Measurements from ENCODE around the gene STIM1. TPM values are rescaled to one million over a fixed set of nuclear protein-coding genes. Genes with fewer than 3 reads are reported as not detected.

The STIM1 gene
- total and polyA plus RNA-seq, 10 of the 15 experiments (the other 5 are each of a cell fraction or from before 2014, with no cell fraction given) = 8.6 to 57.7 (median 29.3) TPM

- Histone ChIP-seq H3K36me3 (ENCODE audit: control insufficient read depth in 2 of 2, insufficient read depth in 2 of 2, low read length in 1 of 2) (no peaks in the 10 kb centered on the region; a peak in 1 of 4 replicates), H3K9me3 (replicated peaks; ENCODE audit: control insufficient read depth, insufficient read depth, low read length) (no peaks in the 10 kb centered on the region), H3K27me3 (replicated peaks in 1 of 2; ENCODE audit: control insufficient read depth in 2 of 2, insufficient read depth in 2 of 2, low read length in 1 of 2) (no peaks in the 10 kb centered on the region), H3K79me2 (ENCODE audit: control insufficient read depth, insufficient read depth, low read length) (peaks cover 47% of the 10 kb centered on the region), H3K4me2 (ENCODE audit: control insufficient read depth, insufficient read depth) (no peak overlapping the region), H3K9ac (ENCODE audit: control insufficient read depth, insufficient read depth, low read length) (no peak overlapping the region), H3K4me1 (ENCODE audit: control insufficient read depth, insufficient read depth, low read length) (peaks cover 42% of the 10 kb centered on the region), H3K4me3 (no peak overlapping the region), H4K20me1 (ENCODE audit: control insufficient read depth, insufficient read depth) (no peaks in the 10 kb centered on the region), H3K27ac (ENCODE audit: control insufficient read depth, insufficient read depth) (peak overlapping the region; percentile 20; the same call in 1 of the 2 replicates), H2AFZ (ENCODE audit: control insufficient read depth, low read depth, low read length) (no peak overlapping the region)
- DNase-seq (ENCODE audit: low read depth, low spot score) = no peak
- ATAC-seq = peak; percentile 61
- WGBS (ENCODE audit: insufficient coverage, insufficient replicate concordance, low lambda C conversion rate, missing lambda C conversion rate) = 81% methylated on average over 2 of the region's 2 CpGs
- ChIA-PET SMC1A (ENCODE audit: uncharacterized antibody, unreplicated experiment) (interaction anchor here (0.9 to 6.1 kb wide), 5 partner anchors 13 to 165 kb away, joined by 3 to 71 read pairs (median 11); no protein-coding TSS in a partner anchor), RAD21 (ENCODE audit: unreplicated experiment) (interaction anchor here (1.2 to 7.6 kb wide), 3 partner anchors 36 to 149 kb away, joined by 3 to 87 read pairs (median 4); partner anchors contain the start of gene STIM1), CTCF (interaction anchor here (0.8 to 2.8 kb wide), 6 partner anchors 10 to 58 kb away, joined by 3 to 9 read pairs (median 4); no protein-coding TSS in a partner anchor), POLR2A (interaction anchor here (0.9 to 1.7 kb wide), 3 partner anchors 9 to 27 kb away, joined by 3 to 6 read pairs (median 3); no protein-coding TSS in a partner anchor)
- intact Hi-C loops (cut with micrococcal nuclease; ENCODE audit: unreplicated experiment) (loop anchor here (2.0 kb wide), 1 partner anchor 51 kb away; no protein-coding TSS in a partner anchor), in situ Hi-C loops (cut with MboI) (no loop called here)
- no peak for FAIRE-seq
- TF ChIP-seq DPF2 (IDR thresholded peaks at IDR 0.05) (no peak), CREM (IDR thresholded peaks at IDR 0.05; ENCODE audit: low read depth) (no peak), RFX5 (IDR thresholded peaks at IDR 0.05; ENCODE audit: low read depth, low read length) (no peak), ZNF217 (IDR thresholded peaks at IDR 0.05) (no peak), RBBP5 (conservative IDR thresholded peaks at IDR 0.05) (no peak), ZSCAN29 (IDR thresholded peaks at IDR 0.05) (no peak), SMAD5 (IDR thresholded peaks at IDR 0.05; ENCODE audit: low read depth) (no peak), TAF1 (IDR thresholded peaks at IDR 0.05; ENCODE audit: borderline replicate concordance, low read depth, low read length) (no peak), PAX5 (IDR thresholded peaks at IDR 0.05; ENCODE audit: borderline replicate concordance, low read depth, low read length) (no peak), HDAC6 (IDR thresholded peaks at IDR 0.05; ENCODE audit: unreplicated experiment) (no peak), ZNF384 (IDR thresholded peaks at IDR 0.05; ENCODE audit: borderline replicate concordance, low read depth, low read length) (no peak), YY1 (IDR thresholded peaks at IDR 0.05; ENCODE audit: low read depth, low read length) (no peak), NFXL1 (IDR thresholded peaks at IDR 0.05; ENCODE audit: borderline replicate concordance) (no peak), BCL11A (IDR thresholded peaks at IDR 0.05; ENCODE audit: low read depth, low read length) (no peak), SP1 (IDR thresholded peaks at IDR 0.05; ENCODE audit: low read depth, low read length) (no peak)
- no TSS peak for BruUV-seq (replicated peaks)
These were observed 52.1 kb downstream of the STIM1 start for GRCh38 chr11:3907590-3907989.

All from GM12878 (cell line).